Muscle of back (tissue), 11 donors: ENCODE measurements around the gene DNAH3. TPM values are rescaled to one million over a fixed set of nuclear protein-coding genes. Genes with fewer than 3 reads are reported as not detected.
"Not testable (repeated sequence)": the region's sequence is repeated elsewhere in the genome, so short reads cannot be mapped to it uniquely, and the experiment has no call there.

Experiments used
- DNase-seq, 3 donors: peaks; one replicate each; pipeline versions ENCODE4 v3.0.0 to v3.0.0-alpha.2; 2013
- polyA plus RNA-seq, 10 donors: library from polyadenylated mRNA; unstranded; fragments of 120-200 nt; gene quantifications; one replicate each; pipeline ENCODE4 v1.2.1, GENCODE V29; 2013; ENCODE audit not compliant: insufficient read length in 10 of 10

Gene DNAH3
- polyA plus RNA-seq, 10 donors: 0.03 to 0.54 (median 0.25) TPM

DNA sequence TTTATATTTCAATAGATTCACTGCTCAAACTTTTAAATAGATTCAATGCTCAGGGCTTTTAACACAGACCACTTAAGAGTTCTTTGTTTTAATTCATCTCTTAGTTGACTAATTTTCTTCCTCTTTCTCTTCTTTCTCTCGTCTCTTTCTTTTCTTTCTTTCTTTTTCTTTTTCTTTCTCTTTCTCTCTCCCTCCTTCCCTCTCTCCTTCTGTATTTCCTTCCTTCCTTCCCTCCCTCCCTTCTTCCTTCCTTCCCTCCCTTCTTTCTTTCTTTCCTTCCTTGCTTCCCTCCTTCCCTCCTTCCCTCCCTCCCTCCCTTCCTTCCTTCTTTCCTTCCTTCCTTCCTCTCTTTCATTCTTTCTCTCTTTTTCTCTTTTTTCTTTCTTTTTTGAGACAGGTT, 145.6 kb downstream of the DNAH3 start:
- no peak for DNase-seq

DNA sequence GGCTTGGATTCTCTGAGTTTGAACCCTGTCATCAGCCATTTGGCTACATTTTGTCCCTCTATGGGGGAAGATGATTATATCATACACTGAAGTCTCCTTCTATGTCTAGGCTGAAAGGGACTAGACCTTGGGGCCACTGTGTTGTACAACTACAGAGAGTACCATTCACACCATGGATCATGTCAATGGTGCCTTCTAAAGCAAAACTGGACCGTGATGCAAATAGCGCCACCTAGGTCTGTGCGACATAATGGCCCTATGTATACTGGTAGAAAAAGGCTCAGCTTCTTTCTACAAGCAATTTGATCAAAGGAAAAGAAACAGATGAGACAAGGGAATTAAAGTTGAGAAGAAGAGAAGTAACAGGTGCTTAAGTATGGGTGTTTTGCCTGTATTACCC, 149.4 kb downstream of the DNAH3 start:
- DNase-seq: peak; percentile 1 to 3 (median 3)

DNA sequence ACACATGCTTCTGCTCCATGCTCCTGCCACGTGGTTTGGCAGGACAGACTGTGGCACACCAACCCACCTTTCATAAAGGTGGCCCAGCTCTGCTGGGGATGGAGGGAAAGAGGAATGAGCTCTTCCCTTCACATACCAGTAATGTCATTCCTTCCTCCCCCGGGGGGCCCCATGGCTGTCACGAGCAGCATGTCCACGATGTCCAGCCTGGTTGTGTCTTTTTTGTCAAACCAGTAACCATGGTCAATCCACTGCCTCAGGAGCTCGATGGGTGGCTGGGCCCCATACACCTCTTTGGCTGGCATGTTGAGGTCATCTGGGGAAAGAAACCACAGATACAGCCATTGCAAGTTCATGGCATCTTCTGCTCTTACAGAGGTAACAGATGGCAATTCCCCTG, 153.5 kb downstream of the DNAH3 start:
- DNase-seq: no peak

DNA sequence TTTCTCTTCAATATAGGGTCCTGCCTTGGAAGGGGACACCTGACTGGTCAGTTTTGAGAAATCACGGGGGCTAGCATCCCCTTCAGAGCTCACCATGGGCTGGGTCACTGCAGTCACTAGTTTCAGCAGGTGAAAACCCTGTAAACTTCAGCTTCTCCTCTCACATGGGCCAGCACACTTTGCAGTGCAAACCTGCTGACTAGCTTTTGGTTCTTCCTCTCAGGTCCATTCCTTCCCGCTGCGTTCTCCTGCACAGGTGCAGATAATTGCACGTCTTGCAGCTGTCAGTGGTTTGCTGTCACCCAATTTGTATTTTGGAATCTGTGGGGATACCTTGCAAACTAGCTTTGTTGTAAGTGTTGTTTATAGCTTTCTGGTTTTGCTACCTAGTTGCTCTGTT, 154.9 kb downstream of the DNAH3 start:
- no peak for DNase-seq

DNA sequence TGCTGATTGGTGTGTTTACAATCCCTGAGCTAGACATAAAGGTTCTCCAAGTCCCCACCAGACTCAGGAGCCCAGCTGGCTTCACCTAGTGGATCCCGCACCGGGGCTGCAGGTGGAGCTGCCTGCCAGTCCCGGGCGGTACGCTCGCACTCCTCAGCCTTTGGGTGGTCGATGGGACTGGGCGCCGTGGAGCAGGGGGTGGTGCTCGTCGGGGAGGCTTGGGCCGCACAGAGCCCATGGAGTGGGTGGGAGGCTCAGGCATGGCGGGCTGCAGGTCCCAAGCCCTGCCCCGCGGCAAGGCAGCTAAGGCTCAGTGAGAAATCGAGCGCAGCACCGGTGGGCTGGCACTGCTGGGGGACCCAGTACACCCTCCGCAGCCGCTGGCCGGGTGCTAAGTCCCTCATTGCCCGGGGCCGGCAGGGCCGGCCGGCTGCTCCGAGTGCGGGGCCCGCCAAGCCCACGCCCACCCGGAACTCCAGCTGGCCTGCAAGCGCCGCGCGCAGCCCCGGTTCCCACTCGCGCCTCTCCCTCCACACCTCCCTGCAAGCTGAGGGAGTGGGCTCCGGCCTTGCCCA, 161.1 kb downstream of the DNAH3 start:
- DNase-seq: not testable (repeated sequence)

DNA sequence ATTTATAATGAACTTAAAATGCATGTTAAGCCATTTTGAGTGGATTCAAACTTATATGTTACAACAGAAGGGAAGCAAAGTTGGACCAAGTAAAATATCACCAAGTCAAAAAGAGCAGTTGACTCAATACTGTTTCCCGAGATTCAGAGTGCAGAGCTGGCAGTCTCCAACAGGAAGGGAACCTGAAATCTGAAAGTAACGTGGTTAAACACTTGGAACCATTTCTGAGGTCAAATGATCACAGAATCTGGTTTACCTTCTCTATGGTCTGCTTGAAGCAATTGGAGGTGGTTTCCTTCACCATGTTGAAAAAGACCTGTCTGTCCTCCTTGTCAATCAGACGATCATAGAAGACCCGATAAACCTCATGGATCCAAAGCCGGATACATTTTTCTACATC, 163.6 kb downstream of the DNAH3 start:
- no peak for DNase-seq

DNA sequence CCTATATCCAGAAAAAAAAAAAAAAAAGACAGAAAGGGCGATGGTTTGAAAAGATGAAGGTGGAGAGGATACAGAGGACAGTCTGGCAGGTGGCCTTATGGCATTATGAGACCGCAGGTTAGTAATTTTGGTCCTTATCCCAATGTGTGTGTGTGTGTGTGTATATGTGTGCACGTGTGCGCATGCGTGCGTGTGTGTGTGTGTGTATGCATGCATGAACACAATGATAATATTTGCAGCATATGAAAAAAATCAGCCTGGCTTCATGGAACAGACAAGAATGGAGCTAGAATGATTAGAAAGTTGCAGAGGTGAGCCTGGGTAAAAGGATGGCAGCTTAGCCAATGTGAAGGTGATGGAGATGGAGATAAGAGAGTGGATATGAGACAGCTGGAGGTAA, 166.6 kb downstream of the DNAH3 start:
- no peak for DNase-seq

DNA sequence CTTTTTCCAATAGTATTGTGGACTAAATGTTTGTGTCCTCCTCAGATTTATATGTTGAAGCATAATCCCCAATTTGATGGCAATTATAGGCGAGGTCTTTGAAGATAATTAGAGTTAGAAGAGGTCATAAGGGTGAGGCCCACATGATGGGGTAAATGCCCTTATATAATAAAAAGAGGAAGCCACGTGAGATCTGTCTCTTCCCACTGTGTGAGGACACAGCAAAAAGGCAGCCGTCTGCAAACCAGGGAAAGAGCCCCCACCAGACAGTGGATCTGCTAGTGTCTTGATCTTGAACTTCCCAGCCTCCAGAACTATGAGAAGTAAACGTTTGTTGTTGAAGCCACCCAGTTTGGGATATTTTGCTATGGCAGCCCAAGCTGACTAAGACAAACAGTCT, 174.1 kb downstream of the DNAH3 start:
- DNase-seq: no peak

DNA sequence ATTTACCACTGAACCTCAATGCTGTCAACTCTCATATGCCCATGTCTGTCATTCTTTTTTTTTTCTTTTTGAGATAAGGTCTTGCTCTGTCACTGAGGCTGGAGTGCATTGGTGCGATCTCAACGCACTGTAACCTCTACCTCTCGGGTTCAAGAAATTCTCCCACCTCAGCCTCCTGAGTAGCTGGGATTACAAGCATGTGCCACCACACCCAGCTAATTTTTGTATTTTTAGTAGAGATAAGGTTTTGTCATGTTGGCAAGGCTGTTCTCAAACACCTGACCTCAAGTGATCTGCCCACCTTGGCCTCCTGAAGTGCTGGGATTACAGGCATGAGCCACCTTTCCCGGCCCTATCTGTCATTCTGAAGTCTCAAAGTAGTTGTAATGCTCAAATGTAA, 177.4 kb downstream of the DNAH3 start:
- not testable (repeated sequence) for DNase-seq

DNA sequence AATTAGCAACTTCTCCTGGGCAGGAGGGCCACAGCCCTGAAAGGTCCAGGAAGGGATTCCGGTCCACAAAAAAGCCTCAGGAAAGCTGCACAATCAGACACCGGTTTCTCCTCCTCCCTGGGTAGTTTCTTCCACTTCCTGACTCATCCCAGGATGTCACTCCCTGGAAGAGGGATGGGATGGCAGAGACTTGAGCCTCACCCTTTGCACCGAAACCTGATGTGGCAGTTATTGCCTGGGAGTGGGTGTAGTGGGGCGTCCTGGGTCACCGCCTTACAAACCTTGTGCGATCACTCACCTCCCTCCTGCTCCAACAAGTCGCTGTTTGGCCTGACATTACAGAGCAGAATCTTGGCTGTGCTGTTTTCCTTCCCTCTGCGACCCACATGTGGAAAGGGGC, 179.2 kb downstream of the DNAH3 start:
- no peak for DNase-seq

DNA sequence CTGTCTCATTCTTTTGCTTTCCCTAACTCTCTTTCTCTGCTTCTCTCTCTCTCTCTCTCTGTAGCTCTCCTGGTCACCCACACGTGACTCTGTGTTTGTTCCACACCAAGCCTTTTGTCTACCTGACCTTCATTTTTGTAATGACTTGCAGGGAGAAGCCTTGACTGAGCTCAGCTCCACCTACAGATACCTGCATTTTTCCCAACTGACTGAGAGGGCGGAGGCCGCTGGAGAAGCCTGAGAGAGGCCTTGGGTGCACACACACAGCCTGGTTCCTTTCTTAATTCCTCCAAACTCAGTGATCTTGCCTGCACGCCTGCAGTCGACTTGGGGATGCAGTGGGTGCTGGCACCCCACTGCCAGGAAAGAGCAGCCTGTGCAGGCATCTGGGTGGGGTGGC, 181.3 kb downstream of the DNAH3 start:
- DNase-seq: no peak

DNA sequence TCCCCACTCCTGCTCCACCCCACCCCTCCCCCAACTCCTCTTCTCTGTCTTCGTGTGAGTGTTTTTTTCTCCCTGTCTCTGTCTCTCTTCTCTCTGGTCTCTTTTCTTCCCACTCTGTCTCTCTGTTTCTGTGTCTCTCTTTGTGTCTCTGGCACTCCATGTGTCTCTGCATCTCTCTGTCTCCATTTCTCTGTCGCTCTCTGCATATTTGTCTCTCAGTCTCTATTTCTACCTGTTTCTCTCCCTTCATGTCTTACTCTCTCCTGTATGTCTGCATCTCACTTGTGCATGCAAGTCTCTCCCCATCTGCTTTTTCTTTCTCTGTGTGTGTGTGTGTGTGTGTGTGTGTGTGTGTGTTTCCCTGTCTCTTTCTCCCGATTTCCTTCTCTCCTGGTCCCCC, 181.9 kb downstream of the DNAH3 start:
- no peak for DNase-seq

DNA sequence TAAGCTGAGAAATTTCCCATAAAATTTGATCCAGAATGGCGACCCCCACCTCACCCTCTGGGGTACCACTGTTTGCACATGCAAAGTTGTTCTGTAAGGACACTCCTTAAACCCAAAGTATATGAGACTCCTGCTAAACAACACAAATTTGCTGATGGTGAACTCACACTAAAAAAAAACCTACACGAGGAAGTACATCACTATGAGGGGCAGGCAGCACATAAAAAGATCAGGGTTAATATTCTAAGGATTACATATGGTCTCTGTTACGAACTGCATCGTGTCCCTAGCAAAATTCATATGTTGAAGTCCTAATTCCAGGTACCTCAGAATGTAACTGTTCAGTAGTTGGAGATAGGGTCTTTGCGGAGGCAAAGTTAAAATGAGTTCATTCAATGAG, 189.7 kb downstream of the DNAH3 start:
- no peak for DNase-seq

DNA sequence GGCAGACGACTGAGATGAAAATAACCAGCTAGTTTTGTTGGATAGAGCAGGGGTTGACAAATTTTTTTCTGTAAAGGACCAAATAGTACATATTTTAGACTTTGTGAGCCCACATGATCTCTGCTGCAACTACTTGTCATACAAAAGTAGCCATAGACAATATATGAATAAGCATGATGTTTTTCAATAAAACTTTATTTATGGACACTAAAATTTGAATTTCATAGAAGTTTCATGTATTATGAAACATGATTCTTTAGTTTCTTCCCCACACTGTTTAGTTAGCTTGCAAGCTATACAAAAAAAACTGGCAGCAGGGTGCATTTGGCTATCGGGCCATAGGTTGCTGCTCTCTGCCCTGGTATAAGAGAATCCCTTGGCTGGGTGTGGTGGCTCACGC, 193.5 kb downstream of the DNAH3 start:
- no peak for DNase-seq

DNA sequence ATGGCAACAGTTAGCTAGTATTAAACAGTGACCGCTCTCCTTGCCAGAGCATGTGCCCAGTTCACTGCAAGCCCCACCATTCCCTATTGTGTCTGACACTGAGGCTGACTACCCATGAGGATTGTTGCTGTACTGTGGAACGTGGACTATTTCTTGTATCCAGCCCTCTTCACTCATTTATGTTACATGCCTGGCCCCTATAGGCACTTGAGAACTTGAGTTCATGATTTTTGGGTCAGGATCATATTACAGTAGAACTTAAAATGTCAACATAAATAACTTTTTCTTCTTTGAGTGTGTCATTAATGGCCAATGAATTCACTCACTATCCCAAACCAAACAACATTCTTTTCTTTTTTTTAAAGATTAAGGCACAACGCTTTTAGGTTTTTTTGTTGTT, 194.3 kb downstream of the DNAH3 start:
- peak in 2 of 3 donors; percentile 5 to 20 for DNase-seq

DNA sequence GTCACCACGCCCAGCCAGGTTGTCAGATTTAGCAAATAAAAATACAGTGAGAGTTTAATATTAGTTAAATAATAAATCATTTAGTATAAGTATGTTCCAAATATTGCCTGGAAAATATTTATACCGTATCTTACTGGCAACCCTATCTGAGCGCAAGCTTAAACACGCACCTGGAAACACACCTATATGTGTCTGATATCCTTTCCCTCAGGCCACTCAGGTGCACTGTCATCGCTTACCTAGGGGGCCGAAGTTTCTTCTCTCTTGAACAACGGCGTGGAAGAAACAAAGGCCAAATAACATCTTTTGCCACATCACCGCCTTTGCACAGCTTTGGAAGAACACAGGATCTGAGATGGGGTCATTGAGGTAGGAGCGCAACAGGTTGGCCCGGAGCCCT, 196.1 kb downstream of the DNAH3 start:
- DNase-seq: no peak

DNA sequence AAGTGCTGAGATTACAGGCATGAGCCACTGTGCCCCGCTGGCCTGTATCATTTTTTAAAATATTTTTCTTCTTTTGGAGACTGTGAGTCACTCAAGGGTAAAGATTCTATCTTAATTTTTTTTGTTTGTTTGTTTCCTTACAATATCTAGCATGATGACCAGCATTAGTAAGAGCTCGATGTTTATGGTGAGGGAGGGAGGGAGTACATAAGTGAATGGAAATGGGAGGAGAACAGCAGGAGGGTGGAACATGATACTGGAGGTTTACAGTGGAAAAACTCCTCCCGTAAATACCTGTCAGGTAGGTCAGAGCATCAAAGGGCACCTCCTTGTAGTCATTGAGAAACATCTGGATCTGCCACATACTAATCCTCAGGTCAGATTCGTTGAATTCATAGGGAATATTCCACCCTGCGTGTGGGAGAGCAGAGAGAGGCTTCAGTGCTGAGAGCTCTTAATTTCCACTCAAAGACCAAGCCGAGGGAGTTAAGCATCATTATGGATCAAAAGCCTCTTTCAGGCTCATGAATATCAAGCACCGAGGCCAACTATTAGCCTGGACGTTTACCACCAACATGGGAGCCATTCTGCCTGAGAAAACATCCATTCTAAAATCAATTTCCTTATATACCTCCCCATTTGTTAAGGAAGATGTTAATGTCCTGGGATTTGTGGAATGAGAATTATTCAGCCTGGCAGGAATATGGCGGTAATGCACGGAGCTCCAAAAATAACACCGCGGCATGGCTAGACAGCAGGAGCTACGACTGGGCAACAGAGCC, 198.3 kb downstream of the DNAH3 start:
- no peak for DNase-seq

DNA sequence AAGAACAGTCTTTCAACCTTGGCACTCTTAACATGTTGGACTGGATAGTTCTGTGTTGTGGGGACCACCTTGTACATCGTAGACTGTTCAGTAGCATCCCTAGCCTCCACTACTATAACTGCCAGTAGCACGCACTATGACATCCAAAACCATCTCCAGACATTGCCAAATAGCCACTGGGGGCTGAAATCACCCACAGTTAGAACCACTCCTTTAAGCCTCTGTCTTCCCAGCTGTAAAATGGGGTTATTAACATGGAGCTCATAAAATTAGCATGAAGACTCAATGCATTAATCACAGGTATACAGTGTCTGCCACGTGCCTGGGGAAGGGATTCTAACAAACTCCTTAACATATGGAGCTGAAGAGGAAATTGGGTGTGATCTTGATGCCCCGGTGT, 200.4 kb downstream of the DNAH3 start:
- no peak for DNase-seq

DNA sequence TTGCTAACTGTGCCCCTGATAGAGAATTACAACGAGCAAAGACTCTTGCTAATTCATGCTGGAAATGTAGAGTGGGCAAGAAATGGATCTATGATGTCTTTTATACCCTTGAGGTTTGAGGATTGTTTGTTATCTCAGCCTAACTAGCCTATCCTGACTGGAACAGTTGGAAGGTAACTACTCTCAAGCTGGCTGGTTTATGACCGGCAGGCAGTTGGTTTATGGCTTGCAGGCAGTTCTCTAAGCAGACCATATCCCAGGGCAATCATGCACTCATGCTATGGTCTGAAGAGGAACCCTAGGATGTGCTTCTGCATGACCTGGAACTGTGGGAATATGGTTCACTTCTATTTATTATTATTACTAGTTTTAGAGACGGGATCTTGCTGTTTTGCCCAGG, 201.0 kb downstream of the DNAH3 start:
- no peak for DNase-seq

DNA sequence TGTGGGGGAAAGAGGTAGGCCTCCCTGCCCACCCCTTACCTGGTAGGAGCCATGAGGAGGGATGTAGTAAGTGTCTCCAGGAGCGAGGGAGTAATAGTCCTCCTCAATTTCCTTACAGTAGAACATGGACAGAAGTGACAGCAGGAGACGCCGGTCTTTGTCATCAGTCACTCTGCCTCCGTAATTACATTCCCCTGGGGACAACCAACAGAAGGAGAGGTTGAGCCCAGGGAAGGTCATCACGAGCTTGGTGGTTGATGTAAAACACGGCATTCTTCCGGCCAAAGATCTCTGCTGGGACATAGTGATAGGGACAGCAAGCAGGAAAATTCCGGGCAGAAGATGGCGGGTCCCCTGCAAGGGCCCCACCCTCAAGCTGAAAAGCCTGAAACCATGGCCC, 202.2 kb downstream of the DNAH3 start:
- DNase-seq: no peak

DNA sequence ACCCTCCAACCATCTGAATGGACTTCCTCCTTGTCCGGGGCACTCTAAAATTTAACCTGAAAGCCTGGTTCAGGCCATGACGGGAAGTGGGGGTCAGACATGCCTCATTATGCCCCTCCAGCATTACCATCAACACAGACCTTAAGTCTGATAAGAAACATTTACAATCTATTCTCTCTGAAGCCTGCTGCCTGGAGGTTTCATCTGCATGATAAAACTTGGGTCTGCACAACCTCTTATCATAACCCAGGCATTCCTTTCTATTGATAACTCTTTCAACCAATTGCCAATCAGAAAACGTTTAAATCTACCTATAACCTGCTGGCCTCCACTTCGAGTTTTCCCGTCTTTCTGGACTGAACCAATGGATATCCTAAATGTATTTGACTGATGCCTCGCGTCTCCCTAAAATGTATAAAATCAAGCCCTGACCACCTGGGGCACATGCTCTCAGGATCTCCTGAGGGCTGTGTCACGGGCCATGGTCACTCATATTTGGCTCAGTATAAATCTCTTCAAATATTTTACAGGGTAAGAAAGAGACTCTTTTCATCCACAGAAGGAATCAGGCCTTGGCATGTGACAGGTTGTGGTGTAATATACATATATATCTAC, 204.5 kb downstream of the DNAH3 start:
- DNase-seq: no peak

DNA sequence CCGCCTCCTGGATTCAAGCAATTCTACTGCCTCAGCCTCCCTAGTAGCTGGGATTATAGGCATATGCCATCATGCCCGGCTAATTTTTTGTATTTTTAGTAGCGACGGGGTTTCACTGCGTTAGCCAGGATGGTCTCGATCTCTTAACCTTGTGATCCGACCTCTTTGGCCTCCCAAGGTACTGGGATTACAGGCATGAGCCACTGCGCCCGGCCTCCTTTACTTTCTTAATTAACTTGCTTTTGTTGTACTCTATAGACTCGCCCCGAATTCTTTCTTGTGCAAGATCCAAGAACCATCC, 205.1 kb downstream of the DNAH3 start:
- not testable (repeated sequence) for DNase-seq

DNA sequence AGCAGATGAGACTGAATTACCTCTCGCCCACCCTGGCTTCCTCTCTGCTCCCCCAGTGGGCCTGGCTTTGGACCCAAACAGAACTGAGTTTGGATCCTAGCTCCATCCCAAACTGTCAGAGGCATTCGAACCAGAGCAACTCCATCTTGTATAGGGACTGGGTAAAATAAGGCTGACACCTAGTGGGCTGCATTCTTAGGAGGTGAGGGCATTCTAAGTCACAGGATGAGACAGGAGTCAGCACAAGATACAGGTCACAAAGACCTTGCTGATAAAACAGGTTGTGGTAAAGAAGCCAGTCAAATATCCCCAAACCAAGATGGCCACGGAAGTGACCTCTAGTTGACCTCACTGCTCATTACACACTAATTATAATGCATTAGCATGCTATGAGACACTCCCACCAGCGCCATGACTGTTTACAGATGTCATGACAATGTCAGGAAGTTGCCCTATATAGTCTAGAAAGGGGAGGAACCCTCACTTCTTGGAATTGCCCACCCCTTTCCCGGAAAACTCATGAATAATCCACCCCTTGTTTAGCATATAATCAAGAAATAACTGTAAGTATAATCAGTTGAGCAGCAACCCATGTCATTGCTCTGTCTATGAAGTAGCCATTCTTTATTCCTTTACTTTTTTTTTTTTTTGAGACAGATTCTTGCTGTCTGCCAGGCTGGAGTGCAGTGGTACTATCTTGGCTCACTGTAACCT, 205.6 kb downstream of the DNAH3 start:
- DNase-seq: no peak
